HG02678 (cell line): ENCODE data around the gene TRMT13.
"Not testable (repeated sequence)": the region's sequence is repeated elsewhere in the genome, so short reads cannot be mapped to it uniquely, and the experiment has no call there.

Experiments
- ATAC-seq: cut with Tn5 transposase; IDR thresholded peaks from one replicate; pipeline ENCODE4 v1.9.1; 2021; ENCODE audit warnings: mild to moderate bottlenecking, moderate library complexity; ENCODE audit not compliant: unreplicated experiment

The TRMT13 gene

GRCh38 chr1:100162881-100163280 lies 29.9 kb downstream of the TRMT13 start:
- no peak for ATAC-seq

- no peak for ATAC-seq
Measured at GRCh38 chr1:100164216-100164615, 31.3 kb downstream of the TRMT13 start.

GRCh38 chr1:100164702-100165101 lies 31.7 kb downstream of the TRMT13 start:
- ATAC-seq = no peak

- no peak for ATAC-seq
Measured at GRCh38 chr1:100168051-100168450, 35.1 kb downstream of the TRMT13 start.

- ATAC-seq = no peak
Measured at GRCh38 chr1:100177295-100178041, 44.5 kb downstream of the TRMT13 start.

GRCh38 chr1:100178091-100178490 lies 45.1 kb downstream of the TRMT13 start, which contains the start of gene LRRC39:
Gene LRRC39, minus strand, starts transcription at chr1:100178256. Its CDS starts 9,740 bp downstream, at chr1:100168516.
- ATAC-seq = no peak

GRCh38 chr1:100183370-100183769 lies 50.4 kb downstream of the TRMT13 start:
- no peak for ATAC-seq

GRCh38 chr1:100184536-100184935 lies 51.6 kb downstream of the TRMT13 start:
- ATAC-seq = peak; percentile 70

GRCh38 chr1:100187912-100188311 lies 54.9 kb downstream of the TRMT13 start:
- no peak for ATAC-seq

GRCh38 chr1:100188617-100189016 lies 55.7 kb downstream of the TRMT13 start:
- no peak for ATAC-seq

- ATAC-seq = no peak
Measured at GRCh38 chr1:100198596-100198995, 65.6 kb downstream of the TRMT13 start.

GRCh38 chr1:100200060-100200459 lies 67.1 kb downstream of the TRMT13 start:
- ATAC-seq = not testable (repeated sequence)
